ENCODE results near the gene CCDC61. TPM values are rescaled to one million over a fixed set of nuclear protein-coding genes. Genes with fewer than 3 reads are reported as not detected.

The CCDC61 gene
- total RNA-seq, 1 experiment from 2014 or later: 31.0 TPM

DNA sequence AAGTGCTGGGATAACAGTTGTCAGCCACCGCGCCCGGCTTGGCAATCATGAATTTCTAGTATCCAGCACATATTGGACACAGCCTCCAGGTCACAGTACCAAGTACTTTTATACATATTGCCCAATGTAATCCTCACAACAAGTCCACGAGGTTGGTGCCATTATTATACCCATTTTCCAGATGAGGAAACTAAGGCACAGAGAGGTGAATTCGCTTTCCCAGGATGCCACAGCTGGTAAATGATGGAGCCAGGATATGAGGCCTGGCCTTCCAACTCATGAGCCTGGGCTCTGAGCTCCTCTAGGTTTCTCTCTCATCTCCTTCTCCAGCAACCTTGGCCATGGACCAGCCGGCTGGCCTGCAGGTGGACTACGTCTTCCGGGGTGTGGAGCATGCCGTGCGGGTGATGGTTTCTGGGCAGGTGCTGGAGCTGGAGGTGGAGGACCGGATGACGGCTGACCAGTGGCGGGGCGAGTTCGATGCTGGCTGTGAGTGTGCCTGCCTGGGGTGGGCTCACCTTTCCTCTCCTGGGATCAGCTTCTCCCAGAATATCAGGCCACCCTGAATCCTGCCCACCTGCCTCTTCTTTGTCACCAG, 7.5 kb downstream of the CCDC61 start:
- Mint-ChIP-seq H3K4me1 (ENCODE audit: low read depth, unreplicated experiment) (peaks cover 10% of the 10 kb centered on the region), H3K27ac (ENCODE audit: unreplicated experiment) (no peak overlapping the region), H3K27me3 (ENCODE audit: unreplicated experiment) (no peaks in the 10 kb centered on the region), H3K4me3 (ENCODE audit: low read depth, unreplicated experiment) (no peak overlapping the region), H3K36me3 (ENCODE audit: insufficient read depth, unreplicated experiment) (peaks cover 10% of the 10 kb centered on the region), H3K9me3 (ENCODE audit: low read depth, unreplicated experiment) (no peaks in the 10 kb centered on the region)
- no peak for DNase-seq
- BruUV-seq (replicated peaks): no TSS peak
- CTCF ChIA-PET: no interaction called here
- TF ChIP-seq, protein P1, sequence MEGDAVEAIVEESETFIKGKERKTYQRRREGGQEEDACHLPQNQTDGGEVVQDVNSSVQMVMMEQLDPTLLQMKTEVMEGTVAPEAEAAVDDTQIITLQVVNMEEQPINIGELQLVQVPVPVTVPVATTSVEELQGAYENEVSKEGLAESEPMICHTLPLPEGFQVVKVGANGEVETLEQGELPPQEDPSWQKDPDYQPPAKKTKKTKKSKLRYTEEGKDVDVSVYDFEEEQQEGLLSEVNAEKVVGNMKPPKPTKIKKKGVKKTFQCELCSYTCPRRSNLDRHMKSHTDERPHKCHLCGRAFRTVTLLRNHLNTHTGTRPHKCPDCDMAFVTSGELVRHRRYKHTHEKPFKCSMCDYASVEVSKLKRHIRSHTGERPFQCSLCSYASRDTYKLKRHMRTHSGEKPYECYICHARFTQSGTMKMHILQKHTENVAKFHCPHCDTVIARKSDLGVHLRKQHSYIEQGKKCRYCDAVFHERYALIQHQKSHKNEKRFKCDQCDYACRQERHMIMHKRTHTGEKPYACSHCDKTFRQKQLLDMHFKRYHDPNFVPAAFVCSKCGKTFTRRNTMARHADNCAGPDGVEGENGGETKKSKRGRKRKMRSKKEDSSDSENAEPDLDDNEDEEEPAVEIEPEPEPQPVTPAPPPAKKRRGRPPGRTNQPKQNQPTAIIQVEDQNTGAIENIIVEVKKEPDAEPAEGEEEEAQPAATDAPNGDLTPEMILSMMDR (IDR thresholded peaks at IDR 0.05; ENCODE audit: unreplicated experiment): no peak
- intact Hi-C loops (cut with micrococcal nuclease; ENCODE audit: unreplicated experiment): no loop called here

DNA sequence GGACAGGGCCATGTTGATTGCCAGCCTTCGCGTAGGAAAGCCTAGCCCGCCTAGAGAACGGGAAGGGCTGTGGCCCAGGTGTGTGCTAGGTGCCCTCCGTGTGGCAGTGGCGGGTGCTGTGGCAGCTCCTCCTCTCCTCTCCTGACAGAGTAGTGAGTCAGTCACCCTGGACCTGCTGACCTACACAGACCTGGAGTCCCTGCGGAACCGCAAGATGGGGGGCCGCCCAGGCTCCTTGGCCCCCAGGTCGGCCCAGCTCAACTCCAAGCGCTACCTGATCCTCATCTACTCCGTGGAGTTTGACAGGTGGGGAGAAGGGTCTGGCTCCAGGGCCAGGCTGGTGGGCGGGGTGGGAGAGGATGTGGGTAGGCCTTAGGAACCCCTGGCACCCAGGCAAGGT, 11.1 kb downstream of the CCDC61 start:
- H3K4me3 Mint-ChIP-seq (ENCODE audit: low read depth, unreplicated experiment): no peak overlapping the region

DNA sequence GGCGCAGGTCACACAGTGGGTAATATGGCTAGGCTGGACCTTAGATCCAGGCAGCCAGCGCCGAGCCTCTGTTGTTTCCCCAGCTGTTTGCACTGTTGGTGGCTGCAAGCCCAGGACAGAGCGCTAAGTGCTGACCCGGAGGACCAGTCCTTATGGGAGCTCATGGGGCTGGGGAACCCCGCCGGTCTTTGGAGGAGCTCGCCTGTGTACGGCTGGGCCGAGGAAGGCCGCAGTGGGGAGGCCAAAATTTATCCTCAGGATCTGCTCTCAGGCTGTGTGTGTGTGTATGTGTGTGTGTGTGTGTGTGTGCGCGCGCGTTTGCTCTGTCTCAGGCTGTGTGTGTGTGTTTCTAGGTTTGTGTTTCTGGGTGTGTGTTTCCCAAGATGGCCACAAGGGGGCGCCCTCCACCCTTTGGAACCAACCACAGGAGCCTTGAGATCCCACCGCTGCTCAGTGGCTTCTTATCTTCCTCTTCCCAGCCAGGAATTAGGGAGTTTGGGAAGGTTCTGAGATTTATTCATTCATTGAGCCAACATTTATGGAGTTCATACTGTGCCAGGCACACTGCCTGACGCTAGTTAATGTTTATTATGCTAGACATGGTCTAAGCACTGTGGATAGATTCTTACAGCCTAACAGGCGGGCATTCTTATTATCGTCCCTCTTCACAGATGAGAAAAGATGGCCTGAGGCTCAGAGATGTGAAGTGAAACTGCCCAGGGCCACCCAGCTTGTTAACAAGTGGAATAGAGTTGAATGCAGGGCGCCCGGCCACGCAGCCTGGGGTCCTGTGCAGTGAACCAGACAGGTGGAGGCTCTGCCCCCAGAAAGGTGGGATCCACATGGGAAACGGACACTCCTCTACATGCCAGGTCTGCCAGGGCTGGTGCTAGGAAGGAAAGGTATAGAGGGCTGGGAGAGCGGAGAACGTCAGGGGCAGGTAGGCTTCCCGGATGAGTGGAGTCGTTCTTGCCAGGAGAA, 14.6 kb downstream of the CCDC61 start:
- H3K27ac Mint-ChIP-seq (ENCODE audit: unreplicated experiment): no peak overlapping the region
- H3K36me3 Mint-ChIP-seq (ENCODE audit: insufficient read depth, unreplicated experiment): peaks cover 27% of the 10 kb centered on the region
- H3K27me3 Mint-ChIP-seq (ENCODE audit: unreplicated experiment): peaks cover 5% of the 10 kb centered on the region
- TF ChIP-seq, protein P1 (IDR thresholded peaks at IDR 0.05; ENCODE audit: unreplicated experiment): peak; percentile 92
- H3K4me3 Mint-ChIP-seq (ENCODE audit: low read depth, unreplicated experiment): no peak overlapping the region
- BruUV-seq (replicated peaks): no TSS peak
- peak; percentile 69 for DNase-seq
- CTCF ChIA-PET: interaction anchor here (1.1 to 1.6 kb wide), 2 partner anchors 14 to 67 kb away, joined by 3 to 4 read pairs; partner anchors contain the start of gene CCDC61
- H3K4me1 Mint-ChIP-seq (ENCODE audit: low read depth, unreplicated experiment): no peaks in the 10 kb centered on the region
- intact Hi-C loops (cut with micrococcal nuclease; ENCODE audit: unreplicated experiment): no loop called here
- no peaks in the 10 kb centered on the region for H3K9me3 Mint-ChIP-seq (ENCODE audit: low read depth, unreplicated experiment)

More for the DNA sequence above, 11.1 kb downstream of the CCDC61 start:
- H3K27ac Mint-ChIP-seq (ENCODE audit: unreplicated experiment): no peak overlapping the region
- intact Hi-C loops (cut with micrococcal nuclease; ENCODE audit: unreplicated experiment): no loop called here
- CTCF ChIA-PET: interaction anchor here (0.6 kb wide), 1 partner anchor 256 kb away, joined by 5 read pairs; no protein-coding TSS in a partner anchor
- no peaks in the 10 kb centered on the region for H3K9me3 Mint-ChIP-seq (ENCODE audit: low read depth, unreplicated experiment)
- no peak for DNase-seq
- H3K36me3 Mint-ChIP-seq (ENCODE audit: insufficient read depth, unreplicated experiment): peaks cover 18% of the 10 kb centered on the region
- BruUV-seq (replicated peaks): no TSS peak
- H3K4me1 Mint-ChIP-seq (ENCODE audit: low read depth, unreplicated experiment): no peaks in the 10 kb centered on the region
- TF ChIP-seq, protein P1 (IDR thresholded peaks at IDR 0.05; ENCODE audit: unreplicated experiment): no peak
- no peaks in the 10 kb centered on the region for H3K27me3 Mint-ChIP-seq (ENCODE audit: unreplicated experiment)

DNA sequence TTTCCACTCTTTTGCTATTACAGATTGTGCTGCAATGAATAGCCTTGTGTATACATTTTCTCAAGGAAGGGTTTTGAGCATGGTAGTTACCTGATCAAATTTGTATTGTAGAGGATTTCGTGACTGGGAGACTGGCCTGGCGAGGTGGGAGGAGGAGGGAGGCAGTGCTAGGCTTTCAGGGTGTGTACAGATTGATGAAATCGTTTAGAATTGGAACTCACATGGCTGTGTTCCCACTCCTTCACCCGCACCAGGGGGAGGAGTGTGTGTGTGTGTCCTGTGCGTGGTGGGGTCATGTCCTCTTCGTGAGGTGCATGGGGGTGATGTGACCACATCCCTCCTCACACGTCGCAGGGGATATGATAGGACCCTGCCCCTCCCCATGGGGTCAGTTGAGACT, 19.3 kb downstream of the CCDC61 start:
- H3K27ac Mint-ChIP-seq (ENCODE audit: unreplicated experiment): no peak overlapping the region
- CTCF ChIA-PET: no interaction called here
- peaks cover 27% of the 10 kb centered on the region for H3K36me3 Mint-ChIP-seq (ENCODE audit: insufficient read depth, unreplicated experiment)
- H3K27me3 Mint-ChIP-seq (ENCODE audit: unreplicated experiment): peaks cover 27% of the 10 kb centered on the region
- BruUV-seq (replicated peaks): no TSS peak
- H3K9me3 Mint-ChIP-seq (ENCODE audit: low read depth, unreplicated experiment): no peaks in the 10 kb centered on the region
- H3K4me1 Mint-ChIP-seq (ENCODE audit: low read depth, unreplicated experiment): peaks cover 21% of the 10 kb centered on the region
- TF ChIP-seq, protein P1 (IDR thresholded peaks at IDR 0.05; ENCODE audit: unreplicated experiment): no peak
- intact Hi-C loops (cut with micrococcal nuclease; ENCODE audit: unreplicated experiment): no loop called here
- H3K4me3 Mint-ChIP-seq (ENCODE audit: low read depth, unreplicated experiment): peak overlapping the region; percentile 87
- DNase-seq: no peak

Data from Calu3 (cell line).